B cell (primary cell): ENCODE data around the gene TCAIM.

Source experiments
- EZH2 ChIP-seq: IDR thresholded peaks from 2 replicates; pipeline ENCODE4 v1.6.1; 2012; ENCODE audit warnings: borderline replicate concordance, low read depth, mild to moderate bottlenecking, moderate library complexity, low read length; ENCODE audit not compliant: insufficient read depth, poor library complexity, severe bottlenecking
- TF ChIP-seq, protein P1 (sequence below): fragments of 200-600 bp; IDR thresholded peaks from one replicate; pipeline ENCODE4 v1.8.0; 2022; ENCODE audit warnings: antibody characterized with exemption, mild to moderate bottlenecking

DNA sequence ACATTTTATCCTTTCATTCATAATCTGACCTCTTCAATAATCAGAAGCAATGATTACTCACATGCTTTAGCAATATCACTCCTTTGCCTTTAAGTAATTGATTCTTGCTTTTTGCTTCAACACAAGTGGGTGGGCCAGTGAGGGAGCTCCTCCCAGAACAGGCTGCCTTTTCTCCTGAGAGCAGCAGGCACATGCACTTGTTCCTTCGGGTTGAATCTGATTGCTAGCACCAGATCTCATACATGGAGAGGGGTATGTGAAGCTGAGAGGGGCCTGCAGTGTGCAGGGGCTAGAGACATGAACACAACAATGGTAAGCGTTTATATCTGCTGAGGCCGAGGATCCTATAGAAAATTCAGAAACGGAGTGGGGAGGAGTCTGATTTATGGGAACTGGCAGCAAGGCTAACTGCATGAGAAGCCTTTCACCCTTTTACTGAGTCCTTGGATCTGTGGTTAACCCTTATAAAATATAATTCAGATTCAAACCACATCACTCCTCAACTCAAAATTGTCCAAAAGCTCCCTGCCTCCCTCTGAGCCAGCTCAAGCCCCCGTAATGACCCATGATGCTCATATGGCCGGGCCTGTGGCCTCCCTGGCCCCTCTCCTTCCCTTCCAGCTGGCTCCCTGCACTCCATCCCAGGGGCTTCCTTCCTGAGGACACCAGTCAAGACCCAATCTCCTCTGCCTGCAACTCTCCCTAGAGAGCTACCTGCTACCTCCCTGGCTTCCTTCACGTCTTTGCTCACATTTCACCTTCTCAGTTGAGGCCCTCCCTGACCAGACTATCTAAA lies 106.5 kb downstream of the TCAIM start:
- TF ChIP-seq, protein P1, sequence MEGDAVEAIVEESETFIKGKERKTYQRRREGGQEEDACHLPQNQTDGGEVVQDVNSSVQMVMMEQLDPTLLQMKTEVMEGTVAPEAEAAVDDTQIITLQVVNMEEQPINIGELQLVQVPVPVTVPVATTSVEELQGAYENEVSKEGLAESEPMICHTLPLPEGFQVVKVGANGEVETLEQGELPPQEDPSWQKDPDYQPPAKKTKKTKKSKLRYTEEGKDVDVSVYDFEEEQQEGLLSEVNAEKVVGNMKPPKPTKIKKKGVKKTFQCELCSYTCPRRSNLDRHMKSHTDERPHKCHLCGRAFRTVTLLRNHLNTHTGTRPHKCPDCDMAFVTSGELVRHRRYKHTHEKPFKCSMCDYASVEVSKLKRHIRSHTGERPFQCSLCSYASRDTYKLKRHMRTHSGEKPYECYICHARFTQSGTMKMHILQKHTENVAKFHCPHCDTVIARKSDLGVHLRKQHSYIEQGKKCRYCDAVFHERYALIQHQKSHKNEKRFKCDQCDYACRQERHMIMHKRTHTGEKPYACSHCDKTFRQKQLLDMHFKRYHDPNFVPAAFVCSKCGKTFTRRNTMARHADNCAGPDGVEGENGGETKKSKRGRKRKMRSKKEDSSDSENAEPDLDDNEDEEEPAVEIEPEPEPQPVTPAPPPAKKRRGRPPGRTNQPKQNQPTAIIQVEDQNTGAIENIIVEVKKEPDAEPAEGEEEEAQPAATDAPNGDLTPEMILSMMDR = no peak
- no peak for TF ChIP-seq EZH2
